A549 (cell line): ENCODE measurements around the gene RYR1.

Experiments used
- EP300 ChIP-seq, 2 experiments: fragments of >200 bp; sonication (Bioruptor Twin); formaldehyde crosslinking; IDR thresholded peaks; 2 replicates in 1 of 2; 3 replicates in 1 of 2; pipeline ENCODE4 v1.6.1; 2016 to 2017
- HDAC2 ChIP-seq: fragments of 200-600 bp; sonication (generic); IDR thresholded peaks from 2 replicates; pipeline ENCODE4 v1.6.1; 2016
- HOXB5 ChIP-seq: fragments of 250-450 bp; sonication (Bioruptor Pico); IDR thresholded peaks from 2 replicates; pipeline ENCODE4 v1.5.0; 2020; ENCODE audit warnings: mild to moderate bottlenecking, moderate library complexity
- MYC ChIP-seq: IDR thresholded peaks from 2 replicates; pipeline ENCODE4 v1.6.1; 2012; ENCODE audit warnings: mild to moderate bottlenecking, inconsistent platforms, low read length, improper control_type of control experiment, borderline replicate concordance
- PHF8 ChIP-seq: fragments of 200-600 bp; sonication (generic); IDR thresholded peaks from 2 replicates; pipeline ENCODE4 v1.6.1; 2016; ENCODE audit warnings: low read depth, mild to moderate bottlenecking, antibody characterized with exemption, moderate library complexity, borderline replicate concordance
- POLR2A ChIP-seq: IDR thresholded peaks from 2 replicates; pipeline ENCODE4 v1.6.1; 2012; ENCODE audit warnings: mild to moderate bottlenecking, low read length
- RAD21 ChIP-seq, 2 experiments: fragments of >200 bp in 1 of 2; sonication (Bioruptor Twin) in 1 of 2; formaldehyde crosslinking in 1 of 2; IDR thresholded peaks in 1 of 2; conservative IDR thresholded peaks in 1 of 2; 2 replicates in 1 of 2; 3 replicates in 1 of 2; pipeline ENCODE4 v1.6.1; 2012 to 2018; ENCODE audit warnings: inconsistent platforms in 1 of 2
- RCOR1 ChIP-seq: fragments of 150-350 bp; IDR thresholded peaks from 2 replicates; pipeline ENCODE4 v1.6.1; 2014; ENCODE audit warnings: antibody characterized with exemption, low read length, low read depth
- TP53 ChIP-seq: fragments of 250-450 bp; sonication (Bioruptor Pico); IDR thresholded peaks from 2 replicates; pipeline ENCODE4 v1.5.0; 2021; ENCODE audit warnings: mild to moderate bottlenecking, moderate library complexity
- ZNF302 ChIP-seq: fragments of 250-450 bp; sonication (Bioruptor Pico); IDR thresholded peaks from 2 replicates; pipeline ENCODE4 v1.9.0; 2021; ENCODE audit warnings: inconsistent platforms, mild to moderate bottlenecking, moderate library complexity
- TF ChIP-seq, protein P1 (sequence below): fragments of >200 bp; sonication (Bioruptor Twin); formaldehyde crosslinking; IDR thresholded peaks from 3 replicates; pipeline ENCODE4 v1.5.1; 2016
- TF ChIP-seq, protein P2 (sequence below): IDR thresholded peaks from 2 replicates; pipeline ENCODE4 v1.6.1; 2012
- TF ChIP-seq, protein P3 (sequence below): fragments of 450-650 bp; IDR thresholded peaks from 2 replicates; pipeline ENCODE4 v1.6.1; 2014; ENCODE audit warnings: antibody characterized with exemption

DNA sequence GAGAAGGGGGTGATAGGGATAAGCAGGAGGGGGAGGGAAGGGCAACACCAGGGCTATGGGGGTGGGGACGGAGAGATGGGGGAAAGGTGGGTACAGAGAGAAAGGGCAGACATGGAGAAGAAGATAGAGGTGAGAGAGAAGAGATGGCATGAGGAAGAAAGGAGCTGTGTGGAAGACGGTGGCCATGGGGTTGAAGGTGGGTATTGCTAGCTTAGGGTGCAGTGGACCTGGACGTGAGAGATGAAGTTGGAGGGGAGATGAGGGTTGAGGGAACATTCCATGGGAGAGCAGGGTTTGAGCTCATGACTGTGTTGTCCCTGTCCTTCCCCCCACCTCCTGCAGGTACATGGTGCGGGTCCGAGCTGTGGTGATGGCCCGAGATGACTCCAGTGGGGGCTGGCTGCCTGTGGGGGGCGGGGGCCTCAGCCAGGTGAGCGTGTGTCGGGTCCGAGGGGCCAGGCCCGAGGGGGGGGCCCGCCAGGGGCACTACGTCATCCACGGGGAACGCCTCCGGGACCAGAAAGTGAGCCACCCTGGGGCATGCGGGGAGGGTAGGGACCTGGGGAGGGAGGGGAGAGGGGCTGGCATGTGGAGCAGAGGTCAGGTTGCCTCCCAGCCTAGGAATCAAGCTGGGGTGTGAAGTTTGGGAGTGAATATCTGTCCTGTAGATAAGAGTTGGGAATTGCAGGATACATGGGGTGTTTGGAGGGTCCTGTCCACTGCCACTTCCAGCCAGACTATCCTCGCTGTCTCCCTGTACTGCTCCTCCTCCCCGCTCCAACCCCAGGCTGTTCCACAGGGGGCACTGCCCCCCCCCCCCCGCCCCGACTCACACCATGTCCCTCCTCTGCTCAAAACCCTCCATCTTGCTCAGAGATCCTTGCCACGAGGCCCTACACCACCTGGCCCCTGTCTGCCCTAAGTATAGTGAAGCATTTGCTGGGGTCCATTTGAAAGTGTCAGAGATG is 43.2 kb upstream of the RYR1 start:
- TF ChIP-seq RCOR1 = no peak
- no peak for TF ChIP-seq RAD21 (conservative IDR thresholded peaks at IDR 0.05 in 1 of 2, IDR thresholded peaks at IDR 0.05 in 1 of 2)
- TF ChIP-seq, protein P1, sequence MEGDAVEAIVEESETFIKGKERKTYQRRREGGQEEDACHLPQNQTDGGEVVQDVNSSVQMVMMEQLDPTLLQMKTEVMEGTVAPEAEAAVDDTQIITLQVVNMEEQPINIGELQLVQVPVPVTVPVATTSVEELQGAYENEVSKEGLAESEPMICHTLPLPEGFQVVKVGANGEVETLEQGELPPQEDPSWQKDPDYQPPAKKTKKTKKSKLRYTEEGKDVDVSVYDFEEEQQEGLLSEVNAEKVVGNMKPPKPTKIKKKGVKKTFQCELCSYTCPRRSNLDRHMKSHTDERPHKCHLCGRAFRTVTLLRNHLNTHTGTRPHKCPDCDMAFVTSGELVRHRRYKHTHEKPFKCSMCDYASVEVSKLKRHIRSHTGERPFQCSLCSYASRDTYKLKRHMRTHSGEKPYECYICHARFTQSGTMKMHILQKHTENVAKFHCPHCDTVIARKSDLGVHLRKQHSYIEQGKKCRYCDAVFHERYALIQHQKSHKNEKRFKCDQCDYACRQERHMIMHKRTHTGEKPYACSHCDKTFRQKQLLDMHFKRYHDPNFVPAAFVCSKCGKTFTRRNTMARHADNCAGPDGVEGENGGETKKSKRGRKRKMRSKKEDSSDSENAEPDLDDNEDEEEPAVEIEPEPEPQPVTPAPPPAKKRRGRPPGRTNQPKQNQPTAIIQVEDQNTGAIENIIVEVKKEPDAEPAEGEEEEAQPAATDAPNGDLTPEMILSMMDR = no peak
- no peak for TF ChIP-seq HDAC2
- no peak for TF ChIP-seq HOXB5 (CRISPR knock-in tag)
- TF ChIP-seq MYC = no peak
- TF ChIP-seq POLR2A = no peak
- TF ChIP-seq, protein P2, sequence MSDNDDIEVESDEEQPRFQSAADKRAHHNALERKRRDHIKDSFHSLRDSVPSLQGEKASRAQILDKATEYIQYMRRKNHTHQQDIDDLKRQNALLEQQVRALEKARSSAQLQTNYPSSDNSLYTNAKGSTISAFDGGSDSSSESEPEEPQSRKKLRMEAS = no peak
- TF ChIP-seq EP300 (IDR thresholded peaks at IDR 0.05) = no peak
- TF ChIP-seq PHF8 = no peak
- TF ChIP-seq TP53 (CRISPR knock-in tag) = no peak
- TF ChIP-seq, protein P3, sequence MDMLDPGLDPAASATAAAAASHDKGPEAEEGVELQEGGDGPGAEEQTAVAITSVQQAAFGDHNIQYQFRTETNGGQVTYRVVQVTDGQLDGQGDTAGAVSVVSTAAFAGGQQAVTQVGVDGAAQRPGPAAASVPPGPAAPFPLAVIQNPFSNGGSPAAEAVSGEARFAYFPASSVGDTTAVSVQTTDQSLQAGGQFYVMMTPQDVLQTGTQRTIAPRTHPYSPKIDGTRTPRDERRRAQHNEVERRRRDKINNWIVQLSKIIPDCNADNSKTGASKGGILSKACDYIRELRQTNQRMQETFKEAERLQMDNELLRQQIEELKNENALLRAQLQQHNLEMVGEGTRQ = no peak
- TF ChIP-seq ZNF302 (CRISPR knock-in tag) = no peak
